GM23338 (cell line): Measurements from ENCODE around the gene TMIGD3. TPM values are rescaled to one million over a fixed set of nuclear protein-coding genes. Genes with fewer than 3 reads are reported as not detected.

Experiments used
- ATAC-seq: fragments of 200-7000 bp; cut with Tn5 transposase; 3 replicates; pipeline ENCODE4 v1.9.1; 2020
- DNase-seq: peaks from one replicate; pipeline ENCODE4 v3.0.0-alpha.2; 2015; ENCODE audit warnings: low spot score
- H2AFZ ChIP-seq: fragments of 200-600 bp; sonication (generic); 2 replicates; pipeline ENCODE4 v1.8.0; 2016; ENCODE audit warnings: antibody characterized with exemption, mild to moderate bottlenecking, moderate library complexity
- H3F3A ChIP-seq: fragments of 200-600 bp; sonication (generic); replicated peaks from 2 replicates; pipeline ENCODE4 v1.8.0; 2017; ENCODE audit warnings: antibody characterized with exemption, mixed run types, low read depth
- H3K27ac ChIP-seq: fragments of 200-600 bp; sonication (generic); 2 replicates; pipeline ENCODE4 v1.6.1; 2016; ENCODE audit warnings: low read depth
- H3K27me3 ChIP-seq: fragments of 200-600 bp; sonication (generic); 2 replicates; pipeline ENCODE4 v1.8.0; 2016; ENCODE audit warnings: mild to moderate bottlenecking, mixed run types, moderate library complexity; ENCODE audit not compliant: insufficient read depth
- H3K36me3 ChIP-seq: fragments of 200-600 bp; sonication (generic); 2 replicates; pipeline ENCODE4 v1.8.0; 2016; ENCODE audit warnings: mild to moderate bottlenecking; ENCODE audit not compliant: insufficient read depth
- H3K4me1 ChIP-seq: fragments of 200-600 bp; sonication (generic); 2 replicates; pipeline ENCODE4 v1.8.0; 2016; ENCODE audit warnings: mild to moderate bottlenecking, moderate library complexity; ENCODE audit not compliant: insufficient read depth
- H3K4me2 ChIP-seq: fragments of 200-600 bp; sonication (generic); 2 replicates; pipeline ENCODE4 v1.7.1; 2017; ENCODE audit warnings: mixed run types
- H3K4me3 ChIP-seq: fragments of 200-600 bp; sonication (generic); 2 replicates; pipeline ENCODE4 v1.6.1; 2016; ENCODE audit warnings: mixed run types
- H3K79me2 ChIP-seq: fragments of 200-600 bp; sonication (generic); replicated peaks from 2 replicates; pipeline ENCODE4 v1.8.0; 2017; ENCODE audit warnings: mild to moderate bottlenecking; ENCODE audit not compliant: insufficient read depth
- H3K9me2 ChIP-seq: fragments of 200-600 bp; sonication (generic); 2 replicates; pipeline ENCODE4 v1.8.0; 2017; ENCODE audit not compliant: insufficient read depth
- H4K20me1 ChIP-seq: fragments of 200-600 bp; sonication (generic); replicated peaks from 2 replicates; pipeline ENCODE4 v1.8.0; 2017; ENCODE audit warnings: mild to moderate bottlenecking; ENCODE audit not compliant: insufficient read depth
- H3K27ac Mint-ChIP-seq: 2 replicates; pipeline ENCODE4 v1.8.0; 2020; ENCODE audit warnings: inconsistent platforms, mild to moderate bottlenecking, moderate library complexity, mixed read lengths
- H3K27me3 Mint-ChIP-seq: 3 replicates; pipeline ENCODE4 v1.8.0; 2022; ENCODE audit warnings: low read depth, mild to moderate bottlenecking, moderate library complexity, mixed read lengths, inconsistent platforms; ENCODE audit not compliant: insufficient read depth, poor library complexity
- H3K36me3 Mint-ChIP-seq: 3 replicates; pipeline ENCODE4 v1.8.0; 2021; ENCODE audit warnings: low read depth, mild to moderate bottlenecking, inconsistent platforms, moderate library complexity, mixed read lengths
- H3K4me1 Mint-ChIP-seq: 3 replicates; pipeline ENCODE4 v1.8.0; 2020; ENCODE audit warnings: mild to moderate bottlenecking, inconsistent platforms, mixed read lengths
- H3K4me3 Mint-ChIP-seq: 3 replicates; pipeline ENCODE4 v1.8.0; 2021; ENCODE audit warnings: moderate library complexity, mild to moderate bottlenecking, inconsistent platforms, mixed read lengths
- H3K9me3 Mint-ChIP-seq: 3 replicates; pipeline ENCODE4 v1.8.0; 2020; ENCODE audit warnings: moderate library complexity, mild to moderate bottlenecking, inconsistent platforms, mixed read lengths
- EZH2 ChIP-seq: fragments of 200-600 bp; sonication (generic); IDR thresholded peaks from one replicate; pipeline ENCODE4 v1.8.0; 2017; ENCODE audit warnings: antibody characterized with exemption, mild to moderate bottlenecking, low read depth; ENCODE audit not compliant: unreplicated experiment
- EZH2phosphoT487 ChIP-seq: fragments of 200-600 bp; sonication (generic); IDR thresholded peaks from one replicate; pipeline ENCODE4 v1.8.1; 2018; ENCODE audit warnings: antibody characterized with exemption; ENCODE audit not compliant: unreplicated experiment
- JUNB ChIP-seq: IDR thresholded peaks from one replicate; pipeline ENCODE4 v1.6.1; 2016; ENCODE audit warnings: antibody characterized with exemption; ENCODE audit not compliant: unreplicated experiment
- NANOG ChIP-seq: IDR thresholded peaks from 2 replicates; pipeline ENCODE4 v1.6.1; 2016; ENCODE audit warnings: antibody characterized with exemption, borderline replicate concordance
- POLR2AphosphoS5 ChIP-seq: IDR thresholded peaks from 2 replicates; pipeline ENCODE4 v1.6.1; 2016; ENCODE audit warnings: antibody characterized with exemption, low read depth
- ZNF331 ChIP-seq: fragments of 250-450 bp; sonication (Bioruptor Pico); IDR thresholded peaks from 2 replicates; pipeline ENCODE4 v1.5.0; 2020; ENCODE audit warnings: low read depth, mild to moderate bottlenecking, moderate library complexity
- polyA plus RNA-seq: library from polyadenylated mRNA; unstranded; fragments of >200 nt; fragmentation: Nextera tagmentation; extraction: Ambion mirVana; gene quantifications from 2 replicates; pipeline ENCODE4 v1.2.1, GENCODE V29; 2016
- total RNA-seq: library from RNA; depleted of rRNA; stranded (reverse); fragments of >200 nt; shearing (Covaris generic); gene quantifications from 2 replicates; pipeline ENCODE4 v1.2.3, GENCODE V29; 2014
- TF ChIP-seq, protein P1 (sequence below): IDR thresholded peaks from one replicate; pipeline ENCODE4 v1.6.1; 2018; ENCODE audit warnings: antibody characterized with exemption; ENCODE audit not compliant: unreplicated experiment
- TF ChIP-seq, protein P2 (sequence below): fragments of 250-450 bp; sonication (Bioruptor Pico); IDR thresholded peaks from 2 replicates; pipeline ENCODE4 v1.5.0; 2020; ENCODE audit warnings: mild to moderate bottlenecking, moderate library complexity
- TF ChIP-seq, protein P3 (sequence below), 2 experiments: fragments of 200-600 bp in 1 of 2; sonication (generic) in 1 of 2; conservative IDR thresholded peaks; 2 replicates each; pipeline versions ENCODE4 v1.5.1 to v1.6.1; 2016 to 2017; ENCODE audit warnings: antibody characterized with exemption in 2 of 2, low read depth in 2 of 2, mild to moderate bottlenecking in 2 of 2, moderate library complexity in 1 of 2

The TMIGD3 gene
- total and polyA plus RNA-seq, 2 experiments from 2014 or later: not detected

DNA sequence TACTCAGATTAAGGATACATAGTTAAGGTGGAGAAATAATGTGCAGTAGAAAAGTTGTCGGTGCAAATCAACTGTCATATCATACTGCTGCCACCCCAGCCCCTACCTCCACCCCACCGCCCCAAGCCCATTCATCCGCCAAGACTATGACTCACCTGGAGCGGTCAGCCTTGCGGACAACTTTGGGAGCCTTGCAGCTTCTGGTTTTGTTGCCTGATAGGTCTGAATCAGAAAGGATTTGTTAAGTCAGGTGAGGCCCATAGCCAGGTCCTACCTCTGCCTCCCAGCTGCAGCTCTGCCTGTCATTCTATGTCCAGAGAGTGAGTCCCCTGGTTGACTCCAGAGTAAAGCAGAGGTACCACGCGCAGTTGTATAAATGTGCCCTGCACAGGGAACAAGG is 17.0 kb downstream of the TMIGD3 start (continued):
- TF ChIP-seq, protein P1, sequence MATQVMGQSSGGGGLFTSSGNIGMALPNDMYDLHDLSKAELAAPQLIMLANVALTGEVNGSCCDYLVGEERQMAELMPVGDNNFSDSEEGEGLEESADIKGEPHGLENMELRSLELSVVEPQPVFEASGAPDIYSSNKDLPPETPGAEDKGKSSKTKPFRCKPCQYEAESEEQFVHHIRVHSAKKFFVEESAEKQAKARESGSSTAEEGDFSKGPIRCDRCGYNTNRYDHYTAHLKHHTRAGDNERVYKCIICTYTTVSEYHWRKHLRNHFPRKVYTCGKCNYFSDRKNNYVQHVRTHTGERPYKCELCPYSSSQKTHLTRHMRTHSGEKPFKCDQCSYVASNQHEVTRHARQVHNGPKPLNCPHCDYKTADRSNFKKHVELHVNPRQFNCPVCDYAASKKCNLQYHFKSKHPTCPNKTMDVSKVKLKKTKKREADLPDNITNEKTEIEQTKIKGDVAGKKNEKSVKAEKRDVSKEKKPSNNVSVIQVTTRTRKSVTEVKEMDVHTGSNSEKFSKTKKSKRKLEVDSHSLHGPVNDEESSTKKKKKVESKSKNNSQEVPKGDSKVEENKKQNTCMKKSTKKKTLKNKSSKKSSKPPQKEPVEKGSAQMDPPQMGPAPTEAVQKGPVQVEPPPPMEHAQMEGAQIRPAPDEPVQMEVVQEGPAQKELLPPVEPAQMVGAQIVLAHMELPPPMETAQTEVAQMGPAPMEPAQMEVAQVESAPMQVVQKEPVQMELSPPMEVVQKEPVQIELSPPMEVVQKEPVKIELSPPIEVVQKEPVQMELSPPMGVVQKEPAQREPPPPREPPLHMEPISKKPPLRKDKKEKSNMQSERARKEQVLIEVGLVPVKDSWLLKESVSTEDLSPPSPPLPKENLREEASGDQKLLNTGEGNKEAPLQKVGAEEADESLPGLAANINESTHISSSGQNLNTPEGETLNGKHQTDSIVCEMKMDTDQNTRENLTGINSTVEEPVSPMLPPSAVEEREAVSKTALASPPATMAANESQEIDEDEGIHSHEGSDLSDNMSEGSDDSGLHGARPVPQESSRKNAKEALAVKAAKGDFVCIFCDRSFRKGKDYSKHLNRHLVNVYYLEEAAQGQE: no peak
- TF ChIP-seq EZH2phosphoT487 (no peak), EZH2 (no peak), NANOG (no peak), POLR2AphosphoS5 (no peak)

DNA sequence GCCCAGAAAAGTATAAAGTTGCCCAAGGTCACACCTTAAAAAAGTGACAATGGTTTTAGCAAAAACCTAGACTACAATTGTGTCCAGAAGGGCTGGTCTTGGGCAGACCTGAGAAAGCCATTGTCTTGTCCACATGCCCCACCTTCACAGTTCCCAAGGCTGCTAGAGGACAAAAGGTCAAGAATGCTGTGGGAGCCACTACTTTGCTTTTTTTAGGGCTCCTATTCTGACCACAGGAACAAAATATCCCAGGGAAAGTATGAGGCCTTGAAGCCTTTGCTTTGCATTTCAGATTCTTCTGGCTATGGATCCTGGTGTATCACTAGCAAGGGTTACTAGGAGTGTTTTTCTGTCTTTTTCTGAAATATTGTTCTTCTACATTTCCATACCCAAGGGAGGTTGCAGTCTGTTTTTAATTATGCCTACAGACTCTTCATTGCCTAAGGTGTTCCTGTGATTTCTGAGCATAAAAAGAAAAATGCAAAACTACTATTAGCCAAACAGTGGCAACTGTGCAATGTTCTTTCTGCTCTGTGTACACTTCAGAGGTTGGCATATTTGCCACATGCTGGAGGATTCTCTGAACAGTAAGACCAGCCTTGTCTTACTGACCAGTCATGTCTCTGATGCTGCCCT is 18.9 kb downstream of the TMIGD3 start:
- no peak overlapping the region for H3K27ac ChIP-seq
- H3K9me2 ChIP-seq: no peaks in the 10 kb centered on the region
- Mint-ChIP-seq H3K4me3 (no peak overlapping the region), H3K27ac (no peak overlapping the region), H3K27me3 (peaks cover 3% of the 10 kb centered on the region), H3K4me1 (peaks cover 2% of the 10 kb centered on the region; the same call in 1 of the 3 replicates), H3K36me3 (no peaks in the 10 kb centered on the region), H3K9me3 (no peaks in the 10 kb centered on the region)
- no peak overlapping the region for H3K4me3 ChIP-seq
- H3F3A ChIP-seq: no peaks in the 10 kb centered on the region
- no peaks in the 10 kb centered on the region for H3K79me2 ChIP-seq
- no peak overlapping the region for H3K4me2 ChIP-seq
- DNase-seq: no peak
- no peak overlapping the region for H2AFZ ChIP-seq
- no peaks in the 10 kb centered on the region for H3K36me3 ChIP-seq
- no peaks in the 10 kb centered on the region for H3K4me1 ChIP-seq
- ATAC-seq: no peak
- no peaks in the 10 kb centered on the region for H4K20me1 ChIP-seq
- H3K27me3 ChIP-seq: no peaks in the 10 kb centered on the region
- TF ChIP-seq, protein P1: no peak
- no peak for TF ChIP-seq NANOG
- no peak for TF ChIP-seq JUNB
- no peak for TF ChIP-seq ZNF331
- TF ChIP-seq, protein P2, sequence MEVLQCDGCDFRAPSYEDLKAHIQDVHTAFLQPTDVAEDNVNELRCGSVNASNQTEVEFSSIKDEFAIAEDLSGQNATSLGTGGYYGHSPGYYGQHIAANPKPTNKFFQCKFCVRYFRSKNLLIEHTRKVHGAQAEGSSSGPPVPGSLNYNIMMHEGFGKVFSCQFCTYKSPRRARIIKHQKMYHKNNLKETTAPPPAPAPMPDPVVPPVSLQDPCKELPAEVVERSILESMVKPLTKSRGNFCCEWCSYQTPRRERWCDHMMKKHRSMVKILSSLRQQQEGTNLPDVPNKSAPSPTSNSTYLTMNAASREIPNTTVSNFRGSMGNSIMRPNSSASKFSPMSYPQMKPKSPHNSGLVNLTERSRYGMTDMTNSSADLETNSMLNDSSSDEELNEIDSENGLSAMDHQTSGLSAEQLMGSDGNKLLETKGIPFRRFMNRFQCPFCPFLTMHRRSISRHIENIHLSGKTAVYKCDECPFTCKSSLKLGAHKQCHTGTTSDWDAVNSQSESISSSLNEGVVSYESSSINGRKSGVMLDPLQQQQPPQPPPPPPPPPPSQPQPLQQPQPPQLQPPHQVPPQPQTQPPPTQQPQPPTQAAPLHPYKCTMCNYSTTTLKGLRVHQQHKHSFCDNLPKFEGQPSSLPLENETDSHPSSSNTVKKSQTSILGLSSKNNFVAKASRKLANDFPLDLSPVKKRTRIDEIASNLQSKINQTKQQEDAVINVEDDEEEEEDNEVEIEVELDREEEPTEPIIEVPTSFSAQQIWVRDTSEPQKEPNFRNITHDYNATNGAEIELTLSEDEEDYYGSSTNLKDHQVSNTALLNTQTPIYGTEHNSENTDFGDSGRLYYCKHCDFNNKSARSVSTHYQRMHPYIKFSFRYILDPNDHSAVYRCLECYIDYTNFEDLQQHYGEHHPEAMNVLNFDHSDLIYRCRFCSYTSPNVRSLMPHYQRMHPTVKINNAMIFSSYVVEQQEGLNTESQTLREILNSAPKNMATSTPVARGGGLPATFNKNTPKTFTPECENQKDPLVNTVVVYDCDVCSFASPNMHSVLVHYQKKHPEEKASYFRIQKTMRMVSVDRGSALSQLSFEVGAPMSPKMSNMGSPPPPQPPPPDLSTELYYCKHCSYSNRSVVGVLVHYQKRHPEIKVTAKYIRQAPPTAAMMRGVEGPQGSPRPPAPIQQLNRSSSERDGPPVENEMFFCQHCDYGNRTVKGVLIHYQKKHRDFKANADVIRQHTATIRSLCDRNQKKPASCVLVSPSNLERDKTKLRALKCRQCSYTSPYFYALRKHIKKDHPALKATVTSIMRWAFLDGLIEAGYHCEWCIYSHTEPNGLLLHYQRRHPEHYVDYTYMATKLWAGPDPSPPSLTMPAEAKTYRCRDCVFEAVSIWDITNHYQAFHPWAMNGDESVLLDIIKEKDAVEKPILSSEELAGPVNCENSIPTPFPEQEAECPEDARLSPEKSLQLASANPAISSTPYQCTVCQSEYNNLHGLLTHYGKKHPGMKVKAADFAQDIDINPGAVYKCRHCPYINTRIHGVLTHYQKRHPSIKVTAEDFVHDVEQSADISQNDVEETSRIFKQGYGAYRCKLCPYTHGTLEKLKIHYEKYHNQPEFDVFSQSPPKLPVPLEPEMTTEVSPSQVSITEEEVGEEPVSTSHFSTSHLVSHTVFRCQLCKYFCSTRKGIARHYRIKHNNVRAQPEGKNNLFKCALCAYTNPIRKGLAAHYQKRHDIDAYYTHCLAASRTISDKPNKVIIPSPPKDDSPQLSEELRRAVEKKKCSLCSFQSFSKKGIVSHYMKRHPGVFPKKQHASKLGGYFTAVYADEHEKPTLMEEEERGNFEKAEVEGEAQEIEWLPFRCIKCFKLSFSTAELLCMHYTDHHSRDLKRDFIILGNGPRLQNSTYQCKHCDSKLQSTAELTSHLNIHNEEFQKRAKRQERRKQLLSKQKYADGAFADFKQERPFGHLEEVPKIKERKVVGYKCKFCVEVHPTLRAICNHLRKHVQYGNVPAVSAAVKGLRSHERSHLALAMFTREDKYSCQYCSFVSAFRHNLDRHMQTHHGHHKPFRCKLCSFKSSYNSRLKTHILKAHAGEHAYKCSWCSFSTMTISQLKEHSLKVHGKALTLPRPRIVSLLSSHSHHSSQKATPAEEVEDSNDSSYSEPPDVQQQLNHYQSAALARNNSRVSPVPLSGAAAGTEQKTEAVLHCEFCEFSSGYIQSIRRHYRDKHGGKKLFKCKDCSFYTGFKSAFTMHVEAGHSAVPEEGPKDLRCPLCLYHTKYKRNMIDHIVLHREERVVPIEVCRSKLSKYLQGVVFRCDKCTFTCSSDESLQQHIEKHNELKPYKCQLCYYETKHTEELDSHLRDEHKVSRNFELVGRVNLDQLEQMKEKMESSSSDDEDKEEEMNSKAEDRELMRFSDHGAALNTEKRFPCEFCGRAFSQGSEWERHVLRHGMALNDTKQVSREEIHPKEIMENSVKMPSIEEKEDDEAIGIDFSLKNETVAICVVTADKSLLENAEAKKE (CRISPR knock-in tag): no peak
- TF ChIP-seq, protein P3, sequence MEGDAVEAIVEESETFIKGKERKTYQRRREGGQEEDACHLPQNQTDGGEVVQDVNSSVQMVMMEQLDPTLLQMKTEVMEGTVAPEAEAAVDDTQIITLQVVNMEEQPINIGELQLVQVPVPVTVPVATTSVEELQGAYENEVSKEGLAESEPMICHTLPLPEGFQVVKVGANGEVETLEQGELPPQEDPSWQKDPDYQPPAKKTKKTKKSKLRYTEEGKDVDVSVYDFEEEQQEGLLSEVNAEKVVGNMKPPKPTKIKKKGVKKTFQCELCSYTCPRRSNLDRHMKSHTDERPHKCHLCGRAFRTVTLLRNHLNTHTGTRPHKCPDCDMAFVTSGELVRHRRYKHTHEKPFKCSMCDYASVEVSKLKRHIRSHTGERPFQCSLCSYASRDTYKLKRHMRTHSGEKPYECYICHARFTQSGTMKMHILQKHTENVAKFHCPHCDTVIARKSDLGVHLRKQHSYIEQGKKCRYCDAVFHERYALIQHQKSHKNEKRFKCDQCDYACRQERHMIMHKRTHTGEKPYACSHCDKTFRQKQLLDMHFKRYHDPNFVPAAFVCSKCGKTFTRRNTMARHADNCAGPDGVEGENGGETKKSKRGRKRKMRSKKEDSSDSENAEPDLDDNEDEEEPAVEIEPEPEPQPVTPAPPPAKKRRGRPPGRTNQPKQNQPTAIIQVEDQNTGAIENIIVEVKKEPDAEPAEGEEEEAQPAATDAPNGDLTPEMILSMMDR (conservative IDR thresholded peaks at IDR 0.05; ENCODE audit: low read depth in 2 of 2): no peak
